K562 (cell line): Measurements from ENCODE around the gene LDAF1. TPM values are rescaled to one million over a fixed set of nuclear protein-coding genes. Genes with fewer than 3 reads are reported as not detected.

Source experiments
- ARID2 ChIP-seq: fragments of 450-650 bp; IDR thresholded peaks from 2 replicates; pipeline ENCODE4 v1.6.1; 2017; ENCODE audit warnings: antibody characterized with exemption, mild to moderate bottlenecking
- BCL6 ChIP-seq: fragments of 250-450 bp; sonication (Bioruptor Pico); IDR thresholded peaks from 2 replicates; pipeline ENCODE4 v1.4.0; 2020
- CC2D1A ChIP-seq: fragments of 450-650 bp; IDR thresholded peaks from 2 replicates; pipeline ENCODE4 v1.6.1; 2017; ENCODE audit warnings: mild to moderate bottlenecking
- CHD2 ChIP-seq: IDR thresholded peaks from 2 replicates; pipeline ENCODE4 v1.6.1; 2011; ENCODE audit warnings: low read depth, low read length
- CREM ChIP-seq: IDR thresholded peaks from 2 replicates; pipeline ENCODE4 v1.6.1; 2014; ENCODE audit warnings: antibody characterized with exemption, low read depth
- DPF2 ChIP-seq: fragments of 450-650 bp; IDR thresholded peaks from 2 replicates; pipeline ENCODE4 v1.6.1; 2016
- ELF2 ChIP-seq: fragments of 250-450 bp; sonication (Bioruptor Pico); IDR thresholded peaks from 2 replicates; pipeline ENCODE4 v1.5.0; 2021; ENCODE audit warnings: mild to moderate bottlenecking
- ERF ChIP-seq: fragments of 450-650 bp; formaldehyde crosslinking; IDR thresholded peaks from 2 replicates; pipeline ENCODE4 v1.4.0; 2020; ENCODE audit warnings: mild to moderate bottlenecking, mixed read lengths
- FOSL1 ChIP-seq: fragments of 200-800 bp; sonication (Bioruptor generic); conservative IDR thresholded peaks from 2 replicates; pipeline ENCODE4 v1.6.1; 2016; ENCODE audit warnings: missing genetic modification characterization, missing compliant biosample characterization
- FUS ChIP-seq: fragments of 200-400 bp; formaldehyde crosslinking; optimal IDR thresholded peaks from 2 replicates; pipeline ENCODE3; 2017; ENCODE audit warnings: low read depth, low read length
- HDAC1 ChIP-seq, 2 experiments: fragments of 450-650 bp; IDR thresholded peaks; 2 replicates each; pipeline ENCODE4 v1.6.1; 2016 to 2017; ENCODE audit warnings: inconsistent platforms in 1 of 2, mild to moderate bottlenecking in 1 of 2, moderate library complexity in 1 of 2
- HLTF ChIP-seq: fragments of 450-650 bp; IDR thresholded peaks from 2 replicates; pipeline ENCODE4 v1.6.1; 2016
- KDM1A ChIP-seq, 2 experiments: fragments of 450-650 bp; IDR thresholded peaks; 2 replicates each; pipeline ENCODE4 v1.6.1; 2016; ENCODE audit warnings: mild to moderate bottlenecking in 2 of 2
- MAFG ChIP-seq: fragments of 450-650 bp; conservative IDR thresholded peaks from 2 replicates; pipeline ENCODE4 v1.6.1; 2016; ENCODE audit warnings: missing genetic modification characterization, missing compliant biosample characterization
- PML ChIP-seq: IDR thresholded peaks from 2 replicates; pipeline ENCODE4 v1.6.1; 2012; ENCODE audit warnings: low read length, inconsistent platforms
- PURB ChIP-seq: sonication (generic); formaldehyde crosslinking; IDR thresholded peaks from 2 replicates; pipeline ENCODE4 v1.9.0; 2021; ENCODE audit warnings: low read depth, mild to moderate bottlenecking, missing genetic modification reagents
- SIRT6 ChIP-seq: IDR thresholded peaks from one replicate; pipeline ENCODE4 v1.6.1; 2012; ENCODE audit warnings: low read depth, mild to moderate bottlenecking, control low read depth, inconsistent platforms, low read length, moderate library complexity
- SMARCC2 ChIP-seq: fragments of 450-650 bp; IDR thresholded peaks from 2 replicates; pipeline ENCODE4 v1.6.1; 2017; ENCODE audit warnings: antibody characterized with exemption, moderate library complexity, mild to moderate bottlenecking, low read depth
- STAG1 ChIP-seq: sonication (generic); formaldehyde crosslinking; IDR thresholded peaks from 2 replicates; pipeline ENCODE4 v1.5.0; 2020; ENCODE audit warnings: missing genetic modification reagents, borderline replicate concordance
- ZC3H4 ChIP-seq: sonication (generic); formaldehyde crosslinking; IDR thresholded peaks from 2 replicates; pipeline ENCODE4 v1.9.0; 2021; ENCODE audit warnings: missing genetic modification reagents, borderline replicate concordance
- ZNF232 ChIP-seq: sonication (generic); formaldehyde crosslinking; IDR thresholded peaks from 2 replicates; pipeline ENCODE4 v1.8.0; 2022; ENCODE audit warnings: mild to moderate bottlenecking, missing genetic modification reagents
- ZNF253 ChIP-seq: fragments of 250-450 bp; sonication (Bioruptor Pico); conservative IDR thresholded peaks from 2 replicates; pipeline ENCODE4 v1.6.1; 2021; ENCODE audit warnings: mild to moderate bottlenecking
- ZNF589 ChIP-seq: fragments of 200-800 bp; sonication (Bioruptor generic); IDR thresholded peaks from 2 replicates; pipeline ENCODE4 v1.6.1; 2016; ENCODE audit warnings: low read depth, missing genetic modification characterization, missing compliant biosample characterization
- polyA plus RNA-seq, 8 experiments: library from polyadenylated mRNA; depleted of rRNA in 4 of 8; stranded (reverse) in 5 of 8; unstranded in 3 of 8; fragments of >200 nt; fragmentation: Nextera tagmentation in 2 of 8; fragmentation: Illumina TruSeq in 1 of 8; extraction: Ambion mirVana in 2 of 8; extraction: Trizol in 1 of 8; gene quantifications; 2 replicates each; pipeline versions ENCODE4 v1.2.1 to v1.2.3, GENCODE V29; 2011 to 2014; ENCODE audit warnings: inconsistent platforms in 1 of 8, missing spikeins in 1 of 8
- total RNA-seq, 7 experiments: library from RNA; depleted of rRNA in 6 of 7; stranded (reverse); fragments of >200 nt in 6 of 7; fragmentation: Illumina TruSeq in 2 of 7; extraction: Trizol in 2 of 7; gene quantifications; 2 replicates each; pipeline versions ENCODE4 v1.2.1 to v1.2.3, GENCODE V29; 2011 to 2021; ENCODE audit warnings: low replicate concordance in 1 of 7
- TF ChIP-seq, protein P1 (sequence below): fragments of 450-650 bp; formaldehyde crosslinking; IDR thresholded peaks from 2 replicates; pipeline ENCODE4 v1.4.0; 2022; ENCODE audit warnings: missing genetic modification characterization
- TF ChIP-seq, protein P2 (sequence below), 2 experiments: IDR thresholded peaks; 2 replicates each; pipeline ENCODE4 v1.6.1; 2011; ENCODE audit warnings: borderline replicate concordance in 1 of 2, control low read depth in 1 of 2, low read depth in 1 of 2, low read length in 1 of 2, mild to moderate bottlenecking in 1 of 2, mixed read lengths in 1 of 2, moderate library complexity in 1 of 2; ENCODE audit not compliant: insufficient read depth in 1 of 2, insufficient read length in 1 of 2, poor library complexity in 1 of 2, severe bottlenecking in 1 of 2; ENCODE audit errors: extremely low read depth in 1 of 2
- TF ChIP-seq, protein P3 (sequence below): fragments of 200-800 bp; sonication (Bioruptor generic); IDR thresholded peaks from 2 replicates; pipeline ENCODE4 v1.6.1; 2017; ENCODE audit warnings: missing genetic modification characterization, missing compliant biosample characterization
- TF ChIP-seq, protein P4 (sequence below): fragments of 450-650 bp; formaldehyde crosslinking; IDR thresholded peaks from 2 replicates; pipeline ENCODE4 v1.4.0; 2020; ENCODE audit warnings: mild to moderate bottlenecking

The LDAF1 gene
- total and polyA plus RNA-seq, 9 of the 15 experiments (the other 6 are each of a cell fraction or from before 2014, with no cell fraction given): 7.0 to 20.1 (median 12.5) TPM

DNA sequence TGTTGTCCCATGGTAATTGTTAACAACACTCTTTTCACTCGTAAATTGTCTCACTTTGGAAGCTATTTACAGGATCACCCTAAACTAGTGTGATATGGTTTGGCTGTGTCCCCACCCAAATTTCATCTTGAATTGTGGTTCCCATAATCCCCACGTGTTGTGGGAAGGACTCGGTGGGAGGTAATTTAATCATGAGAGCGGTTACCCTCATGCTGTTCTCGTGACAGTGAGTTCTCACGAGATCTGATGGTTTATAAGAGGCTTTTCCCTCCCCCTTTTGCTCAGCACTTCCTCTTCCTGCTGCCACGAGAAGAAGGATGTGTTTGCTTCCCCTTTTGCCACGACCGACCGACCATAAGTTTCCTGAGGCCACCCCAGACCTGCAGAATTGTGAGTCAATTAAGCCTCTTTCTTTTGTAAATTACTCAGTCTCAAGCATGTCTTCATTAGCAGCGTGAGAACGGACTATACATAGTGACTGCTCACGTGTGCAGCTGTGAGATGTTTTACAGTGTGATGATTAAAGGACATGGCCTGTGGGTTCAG lies 42.3 kb upstream of the LDAF1 start (continued):
- no peak for TF ChIP-seq STAG1 (CRISPR knock-in tag)
- no peak for TF ChIP-seq PURB
- no peak for TF ChIP-seq ZNF253
- TF ChIP-seq SIRT6: no peak
- TF ChIP-seq KDM1A (IDR thresholded peaks at IDR 0.05): no peak
- TF ChIP-seq ERF (CRISPR knock-in tag): no peak
- TF ChIP-seq, protein P1, sequence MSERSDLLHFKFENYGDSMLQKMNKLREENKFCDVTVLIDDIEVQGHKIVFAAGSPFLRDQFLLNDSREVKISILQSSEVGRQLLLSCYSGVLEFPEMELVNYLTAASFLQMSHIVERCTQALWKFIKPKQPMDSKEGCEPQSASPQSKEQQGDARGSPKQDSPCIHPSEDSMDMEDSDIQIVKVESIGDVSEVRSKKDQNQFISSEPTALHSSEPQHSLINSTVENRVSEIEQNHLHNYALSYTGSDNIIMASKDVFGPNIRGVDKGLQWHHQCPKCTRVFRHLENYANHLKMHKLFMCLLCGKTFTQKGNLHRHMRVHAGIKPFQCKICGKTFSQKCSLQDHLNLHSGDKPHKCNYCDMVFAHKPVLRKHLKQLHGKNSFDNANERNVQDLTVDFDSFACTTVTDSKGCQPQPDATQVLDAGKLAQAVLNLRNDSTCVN (CRISPR knock-in tag): no peak
- TF ChIP-seq, protein P2, sequence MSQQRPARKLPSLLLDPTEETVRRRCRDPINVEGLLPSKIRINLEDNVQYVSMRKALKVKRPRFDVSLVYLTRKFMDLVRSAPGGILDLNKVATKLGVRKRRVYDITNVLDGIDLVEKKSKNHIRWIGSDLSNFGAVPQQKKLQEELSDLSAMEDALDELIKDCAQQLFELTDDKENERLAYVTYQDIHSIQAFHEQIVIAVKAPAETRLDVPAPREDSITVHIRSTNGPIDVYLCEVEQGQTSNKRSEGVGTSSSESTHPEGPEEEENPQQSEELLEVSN (IDR thresholded peaks at IDR 0.05; ENCODE audit: borderline replicate concordance in 1 of 2, extremely low read depth in 1 of 2, insufficient read depth in 1 of 2, insufficient read length in 1 of 2, low read depth in 1 of 2, low read length in 1 of 2, poor library complexity in 1 of 2, severe bottlenecking in 1 of 2): peak; percentile 60 to 73
- TF ChIP-seq CREM: no peak
- TF ChIP-seq CHD2: peak; percentile 95
- no peak for TF ChIP-seq SMARCC2
- no peak; the same call in 1 of the 2 replicates for TF ChIP-seq PML
- TF ChIP-seq ELF2 (CRISPR knock-in tag): 0 out of 2 replicates have a peak, but pooled peaks have one; percentile 37
- no peak for TF ChIP-seq FUS
- no peak for TF ChIP-seq ZNF589 (CRISPR knock-in tag)
- peak; percentile 31; the same call in 1 of the 2 replicates for TF ChIP-seq DPF2
- TF ChIP-seq BCL6 (CRISPR knock-in tag): no peak
- TF ChIP-seq, protein P3, sequence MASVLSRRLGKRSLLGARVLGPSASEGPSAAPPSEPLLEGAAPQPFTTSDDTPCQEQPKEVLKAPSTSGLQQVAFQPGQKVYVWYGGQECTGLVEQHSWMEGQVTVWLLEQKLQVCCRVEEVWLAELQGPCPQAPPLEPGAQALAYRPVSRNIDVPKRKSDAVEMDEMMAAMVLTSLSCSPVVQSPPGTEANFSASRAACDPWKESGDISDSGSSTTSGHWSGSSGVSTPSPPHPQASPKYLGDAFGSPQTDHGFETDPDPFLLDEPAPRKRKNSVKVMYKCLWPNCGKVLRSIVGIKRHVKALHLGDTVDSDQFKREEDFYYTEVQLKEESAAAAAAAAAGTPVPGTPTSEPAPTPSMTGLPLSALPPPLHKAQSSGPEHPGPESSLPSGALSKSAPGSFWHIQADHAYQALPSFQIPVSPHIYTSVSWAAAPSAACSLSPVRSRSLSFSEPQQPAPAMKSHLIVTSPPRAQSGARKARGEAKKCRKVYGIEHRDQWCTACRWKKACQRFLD (CRISPR knock-in tag): 0 out of 2 replicates have a peak, but pooled peaks have one; percentile 34
- TF ChIP-seq ZNF232: no peak
- TF ChIP-seq ARID2: no peak
- no peak for TF ChIP-seq FOSL1 (tag)
- TF ChIP-seq HDAC1 (IDR thresholded peaks at IDR 0.05): 0 out of 4 replicates have a peak, but pooled peaks of 1 of the 2 experiments have one; percentile 36
- no peak for TF ChIP-seq MAFG
- TF ChIP-seq ZC3H4 (CRISPR knock-in tag): no peak
- TF ChIP-seq HLTF: no peak
- peak; percentile 93 for TF ChIP-seq CC2D1A
- TF ChIP-seq, protein P4, sequence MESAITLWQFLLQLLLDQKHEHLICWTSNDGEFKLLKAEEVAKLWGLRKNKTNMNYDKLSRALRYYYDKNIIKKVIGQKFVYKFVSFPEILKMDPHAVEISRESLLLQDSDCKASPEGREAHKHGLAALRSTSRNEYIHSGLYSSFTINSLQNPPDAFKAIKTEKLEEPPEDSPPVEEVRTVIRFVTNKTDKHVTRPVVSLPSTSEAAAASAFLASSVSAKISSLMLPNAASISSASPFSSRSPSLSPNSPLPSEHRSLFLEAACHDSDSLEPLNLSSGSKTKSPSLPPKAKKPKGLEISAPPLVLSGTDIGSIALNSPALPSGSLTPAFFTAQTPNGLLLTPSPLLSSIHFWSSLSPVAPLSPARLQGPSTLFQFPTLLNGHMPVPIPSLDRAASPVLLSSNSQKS: no peak
